ENCODE results near the gene GTF2A2. TPM values are rescaled to one million over a fixed set of nuclear protein-coding genes. Genes with fewer than 3 reads are reported as not detected.

Gene GTF2A2
- total and polyA plus RNA-seq, 10 of the 15 experiments (the other 5 are each of a cell fraction or from before 2014, with no cell fraction given), result 89.2 to 565 (median 137) TPM

- peak; percentile 60; the same call in 1 of the 2 replicates for TF ChIP-seq ZNF687 (IDR thresholded peaks at IDR 0.05)
- TF ChIP-seq ZNF622 (IDR thresholded peaks at IDR 0.05), result no peak
- peak; percentile 14 to 68; a peak in 2 of 4 replicates for TF ChIP-seq BHLHE40 (IDR thresholded peaks at IDR 0.05; ENCODE audit: borderline replicate concordance in 1 of 2, low read depth in 2 of 2, low read length in 1 of 2)
- no peak for TF ChIP-seq HSF1 (IDR thresholded peaks at IDR 0.05; ENCODE audit: low read depth, low read length)
- peak; percentile 56 for TF ChIP-seq NR2C2 (IDR thresholded peaks at IDR 0.05; ENCODE audit: borderline replicate concordance, control insufficient read depth, insufficient read length, low read depth)
- no peak for TF ChIP-seq RAD51 (IDR thresholded peaks at IDR 0.05)
- peak; percentile 84; the same call in 1 of the 2 replicates for TF ChIP-seq RB1 (IDR thresholded peaks at IDR 0.05; ENCODE audit: borderline replicate concordance)
- TF ChIP-seq SUPT20H (IDR thresholded peaks at IDR 0.05; ENCODE audit: borderline replicate concordance, control insufficient read depth, low read depth, low read length), result no peak
- TF ChIP-seq ZBTB33 (IDR thresholded peaks at IDR 0.05), result no peak
- TF ChIP-seq STAT3 (IDR thresholded peaks at IDR 0.05; ENCODE audit: low read depth, low read length), result no peak
- TF ChIP-seq, protein P1, sequence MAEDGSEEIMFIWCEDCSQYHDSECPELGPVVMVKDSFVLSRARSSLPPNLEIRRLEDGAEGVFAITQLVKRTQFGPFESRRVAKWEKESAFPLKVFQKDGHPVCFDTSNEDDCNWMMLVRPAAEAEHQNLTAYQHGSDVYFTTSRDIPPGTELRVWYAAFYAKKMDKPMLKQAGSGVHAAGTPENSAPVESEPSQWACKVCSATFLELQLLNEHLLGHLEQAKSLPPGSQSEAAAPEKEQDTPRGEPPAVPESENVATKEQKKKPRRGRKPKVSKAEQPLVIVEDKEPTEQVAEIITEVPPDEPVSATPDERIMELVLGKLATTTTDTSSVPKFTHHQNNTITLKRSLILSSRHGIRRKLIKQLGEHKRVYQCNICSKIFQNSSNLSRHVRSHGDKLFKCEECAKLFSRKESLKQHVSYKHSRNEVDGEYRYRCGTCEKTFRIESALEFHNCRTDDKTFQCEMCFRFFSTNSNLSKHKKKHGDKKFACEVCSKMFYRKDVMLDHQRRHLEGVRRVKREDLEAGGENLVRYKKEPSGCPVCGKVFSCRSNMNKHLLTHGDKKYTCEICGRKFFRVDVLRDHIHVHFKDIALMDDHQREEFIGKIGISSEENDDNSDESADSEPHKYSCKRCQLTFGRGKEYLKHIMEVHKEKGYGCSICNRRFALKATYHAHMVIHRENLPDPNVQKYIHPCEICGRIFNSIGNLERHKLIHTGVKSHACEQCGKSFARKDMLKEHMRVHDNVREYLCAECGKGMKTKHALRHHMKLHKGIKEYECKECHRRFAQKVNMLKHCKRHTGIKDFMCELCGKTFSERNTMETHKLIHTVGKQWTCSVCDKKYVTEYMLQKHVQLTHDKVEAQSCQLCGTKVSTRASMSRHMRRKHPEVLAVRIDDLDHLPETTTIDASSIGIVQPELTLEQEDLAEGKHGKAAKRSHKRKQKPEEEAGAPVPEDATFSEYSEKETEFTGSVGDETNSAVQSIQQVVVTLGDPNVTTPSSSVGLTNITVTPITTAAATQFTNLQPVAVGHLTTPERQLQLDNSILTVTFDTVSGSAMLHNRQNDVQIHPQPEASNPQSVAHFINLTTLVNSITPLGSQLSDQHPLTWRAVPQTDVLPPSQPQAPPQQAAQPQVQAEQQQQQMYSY (CRISPR knock-in tag; IDR thresholded peaks at IDR 0.05), result no peak
- peak; percentile 65; the same call in 1 of the 2 replicates for TF ChIP-seq HDGF (IDR thresholded peaks at IDR 0.05)
- no peak for TF ChIP-seq WRNIP1 (IDR thresholded peaks at IDR 0.05; ENCODE audit: borderline replicate concordance, low read depth, low read length)
- TF ChIP-seq MYB (IDR thresholded peaks at IDR 0.05; ENCODE audit: borderline replicate concordance, low read depth, low read length), result no peak
- TF ChIP-seq PAX5 (IDR thresholded peaks at IDR 0.05; ENCODE audit: borderline replicate concordance, low read depth, low read length), result peak; percentile 53; the same call in 1 of the 2 replicates
- TF ChIP-seq RCOR1 (conservative IDR thresholded peaks at IDR 0.05; ENCODE audit: low read depth, low read length), result no peak
- 0 out of 2 replicates have a peak, but pooled peaks have one; percentile 44 for TF ChIP-seq TCF12 (IDR thresholded peaks at IDR 0.05; ENCODE audit: low read depth, low read length)
- TF ChIP-seq CEBPB (IDR thresholded peaks at IDR 0.05; ENCODE audit: borderline replicate concordance in 1 of 2, low read depth in 2 of 2, low read length in 2 of 2), result no peak
These were observed at the start of gene GTF2A2 (continued) for GRCh38 chr15:59656897-59657634.
